ENCODE data around the gene POLR3E.
"Not testable (repeated sequence)": the region's sequence is repeated elsewhere in the genome, so short reads cannot be mapped to it uniquely, and the experiment has no call there.

GRCh38 chr16:22368200-22368826 lies 71.1 kb downstream of the POLR3E start:
- not testable (repeated sequence) for TF ChIP-seq CTCF, POLR2A, POLR2AphosphoS5 (IDR thresholded peaks at IDR 0.05)

Data from breast epithelium (tissue), 3 donors.